ENCODE data around the gene KCNIP1.

Gene KCNIP1

GRCh38 chr5:170483701-170484458 is 19.9 kb upstream of the KCNIP1 start:
- no peak for DNase-seq

- DNase-seq = no peak
Measured at GRCh38 chr5:170484459-170484831, 19.4 kb upstream of the KCNIP1 start.

DNA sequence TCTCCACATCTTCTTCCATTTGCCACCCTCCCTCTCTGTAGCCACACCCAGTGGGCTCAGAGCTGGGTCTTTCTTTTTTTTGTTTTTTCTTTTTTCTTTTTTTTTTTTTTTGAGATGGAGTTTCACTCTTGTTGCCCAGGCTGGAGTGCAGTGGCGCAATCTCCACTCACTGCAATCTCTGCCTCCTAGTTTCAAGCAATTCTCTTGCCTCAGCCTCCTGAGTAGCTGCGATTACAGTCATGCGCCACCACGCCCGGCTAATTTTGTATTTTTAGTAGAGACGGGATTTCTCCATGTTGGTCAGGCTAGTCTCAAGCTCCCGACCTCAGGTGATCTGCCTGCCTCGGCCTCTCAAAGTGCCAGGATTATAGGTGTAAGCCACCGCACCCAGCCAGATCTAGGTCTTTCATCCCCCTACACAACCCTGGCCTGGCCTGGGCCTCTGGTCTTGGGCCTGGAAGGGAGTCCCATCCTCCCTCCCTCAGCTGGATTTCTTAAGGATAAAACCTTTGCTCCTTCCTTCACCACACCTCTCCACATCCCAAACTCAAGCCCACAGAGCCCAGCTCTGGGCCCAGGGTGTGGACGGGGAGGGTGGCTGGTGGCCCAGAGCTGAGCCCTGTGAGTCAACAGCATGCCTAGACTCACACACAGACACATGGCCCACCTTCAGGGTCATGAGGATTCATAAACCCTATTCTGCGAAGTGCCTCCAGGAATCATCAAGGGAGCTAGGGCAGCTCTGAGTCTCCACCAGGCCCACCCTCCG is 18.8 kb upstream of the KCNIP1 start:
- DNase-seq = no peak

- DNase-seq = no peak
Measured at GRCh38 chr5:170485616-170485911, 18.3 kb upstream of the KCNIP1 start.

DNA sequence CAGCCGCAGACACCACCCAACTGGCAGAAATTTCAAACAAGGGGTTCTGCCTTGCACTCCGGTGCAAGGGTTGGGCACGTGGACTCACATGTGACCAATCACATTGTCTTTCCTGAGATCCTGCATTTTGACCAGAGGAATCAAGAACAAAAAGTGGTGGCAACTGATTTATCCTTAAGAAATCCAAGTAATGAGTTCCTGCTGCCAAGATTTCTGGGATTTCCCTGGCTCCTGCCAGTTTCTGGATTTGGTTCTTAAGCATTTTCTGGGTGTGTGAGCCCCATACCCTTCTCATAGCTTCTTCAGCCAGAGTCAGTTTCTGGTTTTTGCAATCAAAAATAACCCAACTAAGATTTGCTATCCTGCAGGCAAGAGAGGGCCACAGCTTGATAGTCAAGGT is 17.4 kb upstream of the KCNIP1 start:
- DNase-seq = no peak

- DNase-seq = no peak
Measured at GRCh38 chr5:170488570-170488969, 15.2 kb upstream of the KCNIP1 start.

GRCh38 chr5:170489199-170489598 is 14.6 kb upstream of the KCNIP1 start:
- no peak for DNase-seq

- DNase-seq = no peak
Measured at GRCh38 chr5:170490381-170490780, 13.4 kb upstream of the KCNIP1 start.

GRCh38 chr5:170491479-170491878 is 12.3 kb upstream of the KCNIP1 start:
- peak; percentile 43 to 58 for DNase-seq

- DNase-seq = no peak
Measured at GRCh38 chr5:170493028-170493820, 10.6 kb upstream of the KCNIP1 start.

DNA sequence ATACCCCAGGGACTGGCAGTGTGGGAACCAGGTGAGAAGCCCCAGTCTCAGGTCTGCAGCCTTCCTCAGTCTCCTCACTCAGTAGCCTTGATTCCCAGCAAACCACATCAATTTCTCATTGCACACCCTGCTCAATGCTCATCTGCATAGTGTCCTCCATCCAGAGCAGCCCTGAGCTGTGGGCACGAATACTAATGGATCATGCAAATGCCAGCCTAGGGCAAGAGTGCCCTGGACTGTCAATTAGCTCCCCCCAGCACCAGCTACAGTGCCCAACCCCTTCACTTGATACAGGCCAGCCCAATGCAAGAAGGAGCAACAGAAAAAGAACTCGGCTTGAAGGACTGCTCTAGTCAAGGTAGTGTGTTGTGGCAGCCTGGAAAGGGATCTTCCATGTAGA is 9.8 kb upstream of the KCNIP1 start:
- no peak for DNase-seq

GRCh38 chr5:170495825-170496661 is 7.8 kb upstream of the KCNIP1 start:
- DNase-seq = no peak

DNA sequence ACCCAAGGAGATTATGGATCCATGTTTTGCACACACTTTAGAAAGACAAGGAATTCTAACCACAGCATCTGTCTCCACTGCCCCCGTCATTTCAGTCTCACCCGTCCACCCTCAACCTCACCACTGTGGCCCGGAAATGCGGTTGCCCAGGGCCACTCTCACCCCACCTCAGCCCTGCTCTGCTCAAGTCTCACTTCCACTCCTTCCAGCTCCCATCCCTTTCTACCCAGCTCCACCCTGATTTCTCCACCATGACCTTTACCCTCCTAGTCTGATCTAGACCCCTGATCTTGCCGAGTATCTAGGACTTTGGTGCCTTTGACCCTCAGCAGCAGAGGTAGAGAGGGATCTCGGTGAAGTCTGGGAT is 7.2 kb upstream of the KCNIP1 start:
- no peak for DNase-seq

- no peak for DNase-seq
Measured at GRCh38 chr5:170497311-170498038, 6.3 kb upstream of the KCNIP1 start.

- DNase-seq = no peak
Measured at GRCh38 chr5:170498811-170499351, 4.9 kb upstream of the KCNIP1 start.

DNA sequence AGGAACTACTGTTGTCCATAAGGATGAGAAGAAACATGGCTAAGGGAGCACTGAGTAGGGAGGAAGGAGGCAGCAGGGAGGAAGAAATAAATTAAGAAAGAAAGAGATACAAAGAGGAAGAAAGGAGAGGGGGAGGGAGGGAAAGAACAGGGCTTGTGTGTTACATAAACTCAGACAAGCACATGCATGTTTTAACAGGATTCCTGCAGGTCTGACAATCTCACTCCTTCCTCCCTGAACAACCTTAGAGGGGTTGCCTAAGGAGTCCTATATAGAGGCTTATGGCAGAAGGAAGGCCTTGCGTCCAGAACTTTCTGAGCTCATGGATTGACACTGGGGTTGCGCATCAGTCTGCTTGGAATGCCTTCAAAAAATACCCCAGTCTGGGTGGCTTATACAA is 4.2 kb upstream of the KCNIP1 start:
- no peak for DNase-seq

DNA sequence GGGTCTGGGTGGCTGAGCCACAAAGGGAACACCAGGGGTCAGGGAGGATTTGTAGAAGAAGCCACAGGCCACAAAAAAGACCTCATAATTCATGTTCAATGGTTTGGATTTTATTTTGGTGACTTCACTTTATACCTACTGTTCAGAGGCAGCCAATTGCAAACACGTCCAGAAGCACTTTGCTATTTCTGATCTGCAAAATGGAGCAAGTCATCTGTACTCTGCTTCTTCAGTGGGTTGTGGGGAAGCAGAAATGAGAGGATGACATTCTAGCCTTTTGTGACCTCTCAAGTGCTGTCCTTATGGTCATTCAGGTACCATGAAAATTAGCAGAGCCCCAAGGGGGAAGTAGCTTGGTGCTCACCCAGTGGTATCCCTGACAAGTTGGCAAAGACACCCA is 2.5 kb upstream of the KCNIP1 start:
- no peak for DNase-seq

GRCh38 chr5:170501931-170502330 is 1.9 kb upstream of the KCNIP1 start:
- DNase-seq = no peak

DNA sequence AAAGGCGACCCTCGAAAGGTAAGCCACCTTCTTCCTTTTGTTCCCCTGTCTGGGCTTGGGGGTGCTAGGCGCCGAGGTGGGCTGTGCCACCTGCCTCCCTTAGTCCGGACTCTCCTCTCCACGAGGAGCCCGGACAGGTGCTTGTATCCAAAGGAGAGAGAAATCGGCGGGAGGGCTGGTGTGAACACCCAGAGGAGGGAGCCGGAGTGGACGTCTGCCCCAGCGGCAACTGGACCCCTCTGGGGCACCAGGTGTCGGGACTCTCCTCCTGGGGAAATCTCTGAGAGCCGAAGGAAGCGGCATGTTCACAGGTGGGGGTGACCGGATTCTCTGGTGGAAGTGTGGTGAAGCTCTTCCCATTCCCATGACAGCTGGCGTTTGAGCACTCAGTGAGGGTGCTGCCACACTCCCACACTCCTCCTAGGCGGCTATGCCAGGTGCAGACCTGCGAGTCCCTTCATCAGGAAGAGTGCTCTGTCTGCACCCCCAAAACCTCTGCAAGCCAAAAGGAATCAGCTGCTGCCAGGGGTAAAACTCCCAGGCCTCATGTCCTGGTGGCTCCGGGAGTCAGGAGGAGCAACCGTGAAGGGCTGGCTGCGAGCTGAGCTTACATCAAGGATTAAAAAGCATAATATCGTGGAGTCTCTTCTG is 921 bp downstream of the KCNIP1 start:
- DNase-seq = no peak

DNA sequence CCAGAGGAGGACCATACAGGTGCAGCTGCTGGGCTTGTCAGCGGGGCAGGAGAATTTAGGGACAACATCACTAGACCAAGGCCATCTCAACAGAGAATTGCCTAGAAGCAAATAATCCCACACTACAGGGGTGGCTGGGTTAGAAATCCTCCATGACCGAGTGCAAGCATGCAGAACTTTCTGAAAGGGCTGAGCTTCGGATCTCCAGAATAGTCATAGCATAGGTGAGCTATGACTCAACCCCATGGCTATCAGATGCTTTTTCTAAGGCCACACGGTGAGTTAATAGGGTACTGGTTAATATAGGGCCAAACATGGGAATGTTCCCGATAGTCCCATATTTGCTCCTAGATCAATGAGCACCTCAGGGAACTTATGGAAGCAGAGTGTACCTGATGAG is 4.2 kb downstream of the KCNIP1 start:
- no peak for DNase-seq

DNA sequence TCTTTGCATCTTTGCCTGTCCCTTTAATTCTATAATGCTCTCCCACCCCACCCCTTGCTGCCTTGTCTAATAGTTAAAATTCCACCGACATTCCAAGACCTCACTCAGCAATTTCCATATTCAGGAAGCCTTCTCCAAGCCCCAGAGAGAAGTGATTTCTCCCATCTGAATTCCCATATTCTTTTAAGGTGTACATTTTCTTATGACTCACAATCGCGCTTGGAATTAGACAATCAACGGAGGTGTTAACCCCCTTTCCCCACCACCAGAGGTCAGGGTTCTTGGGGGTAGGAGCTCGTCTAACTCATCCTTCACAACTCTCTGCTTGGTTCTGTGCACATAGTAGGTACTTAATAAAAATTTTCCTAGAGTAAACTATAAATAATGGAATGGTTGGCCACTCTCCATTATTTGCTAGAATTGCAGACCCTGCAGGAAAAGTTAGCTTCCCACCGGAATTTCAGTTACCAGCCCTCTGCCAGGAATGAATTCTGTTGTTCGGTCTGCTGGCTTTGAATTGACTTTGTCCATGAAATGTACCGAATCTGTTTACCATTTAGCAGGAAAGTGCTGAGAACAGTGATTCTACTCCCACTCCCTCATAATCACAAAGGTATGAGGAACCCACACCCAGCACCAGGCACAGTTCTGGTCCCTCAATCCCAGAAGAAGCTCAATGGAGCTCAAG is 5.0 kb downstream of the KCNIP1 start:
- DNase-seq = no peak
